ENCODE results near the gene CCN2.

CCN2 gene, protein sequence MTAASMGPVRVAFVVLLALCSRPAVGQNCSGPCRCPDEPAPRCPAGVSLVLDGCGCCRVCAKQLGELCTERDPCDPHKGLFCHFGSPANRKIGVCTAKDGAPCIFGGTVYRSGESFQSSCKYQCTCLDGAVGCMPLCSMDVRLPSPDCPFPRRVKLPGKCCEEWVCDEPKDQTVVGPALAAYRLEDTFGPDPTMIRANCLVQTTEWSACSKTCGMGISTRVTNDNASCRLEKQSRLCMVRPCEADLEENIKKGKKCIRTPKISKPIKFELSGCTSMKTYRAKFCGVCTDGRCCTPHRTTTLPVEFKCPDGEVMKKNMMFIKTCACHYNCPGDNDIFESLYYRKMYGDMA

DNA sequence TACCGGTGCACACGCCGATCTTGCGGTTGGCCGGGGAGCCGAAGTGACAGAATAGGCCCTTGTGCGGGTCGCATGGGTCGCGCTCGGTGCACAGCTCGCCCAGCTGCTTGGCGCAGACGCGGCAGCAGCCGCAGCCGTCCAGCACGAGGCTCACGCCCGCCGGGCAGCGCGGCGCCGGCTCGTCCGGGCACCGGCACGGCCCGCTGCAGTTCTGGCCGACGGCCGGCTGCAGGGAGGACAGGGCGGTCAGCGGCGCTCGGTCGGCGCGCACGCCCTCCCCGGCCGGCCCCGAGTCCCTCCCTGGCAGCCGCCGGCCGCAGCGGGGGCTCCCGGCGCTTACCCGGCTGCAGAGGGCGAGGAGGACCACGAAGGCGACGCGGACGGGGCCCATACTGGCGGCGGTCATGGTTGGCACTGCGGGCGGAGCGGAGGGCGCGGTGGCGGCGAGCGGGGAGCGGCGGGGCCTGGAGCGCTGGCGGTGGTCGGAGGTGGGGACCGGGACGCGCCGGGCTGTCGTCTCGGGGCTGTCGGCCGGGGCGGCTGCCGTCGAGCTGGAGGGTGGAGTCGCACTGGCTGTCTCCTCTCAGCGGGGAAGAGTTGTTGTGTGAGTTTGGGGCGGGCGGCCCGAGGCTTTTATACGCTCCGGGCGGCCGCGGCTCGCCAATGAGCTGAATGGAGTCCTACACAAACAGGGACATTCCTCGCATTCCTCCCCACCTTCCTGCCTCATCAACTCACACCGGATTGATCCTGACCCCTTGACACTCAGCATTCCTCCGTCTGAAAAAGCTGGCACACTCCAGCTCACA, at the start of gene CCN2:
Gene CCN2, minus strand, starts transcription at position 606 of the 809 bp plus-strand sequence. Its CDS starts 200 bp downstream, at position 406.
- DNase-seq (ENCODE audit: low read depth) = no peak

DNA sequence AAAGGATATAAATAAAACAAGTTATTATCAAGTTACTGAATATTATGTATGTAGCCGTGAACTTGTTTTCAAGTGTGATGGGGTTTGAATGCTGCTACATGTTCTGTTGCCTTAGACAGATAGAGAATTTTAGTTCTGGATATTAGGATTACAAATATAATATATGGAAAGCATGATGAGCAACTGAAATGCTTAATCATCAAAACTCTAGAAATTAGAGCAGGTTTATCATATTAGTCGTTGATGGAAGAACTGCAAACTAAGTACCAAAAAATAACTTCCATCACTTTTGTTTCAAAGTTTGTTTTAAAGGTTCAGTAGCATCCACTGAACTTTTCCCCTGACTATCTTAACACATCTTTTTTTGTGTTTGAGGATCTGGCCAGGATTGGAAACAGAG, 49.1 kb upstream of the CCN2 start:
- no peak for DNase-seq (ENCODE audit: low read depth)

DNA sequence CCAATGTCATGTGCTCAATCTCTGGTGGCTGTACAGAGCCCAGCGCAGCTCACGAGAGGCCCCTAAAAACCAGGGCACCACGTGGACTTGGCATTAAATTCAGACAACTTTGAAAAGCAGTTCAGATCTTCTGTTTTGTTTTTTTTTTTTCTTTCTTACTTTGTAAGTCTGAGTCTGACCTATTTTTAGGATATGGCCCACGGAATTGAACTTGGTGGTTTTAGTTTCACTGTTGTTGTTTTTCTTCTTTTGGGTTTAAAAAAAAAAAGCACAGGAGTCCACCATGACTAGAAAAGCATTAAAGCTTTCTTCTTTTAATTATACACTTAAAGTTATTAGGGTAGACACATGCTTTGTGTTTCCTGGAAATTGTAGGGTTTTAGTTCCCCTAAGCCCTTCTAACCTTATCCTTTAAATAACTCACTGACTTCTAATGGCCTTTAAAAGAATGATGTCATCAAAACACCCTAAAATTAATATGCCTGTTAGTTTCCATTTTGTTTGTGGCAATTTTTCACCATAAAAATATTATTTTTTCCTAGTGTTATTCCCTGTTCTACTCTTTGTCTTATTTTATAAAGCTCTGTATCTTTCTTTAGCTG, 48.5 kb upstream of the CCN2 start:
- no peak for DNase-seq (ENCODE audit: low read depth)

DNA sequence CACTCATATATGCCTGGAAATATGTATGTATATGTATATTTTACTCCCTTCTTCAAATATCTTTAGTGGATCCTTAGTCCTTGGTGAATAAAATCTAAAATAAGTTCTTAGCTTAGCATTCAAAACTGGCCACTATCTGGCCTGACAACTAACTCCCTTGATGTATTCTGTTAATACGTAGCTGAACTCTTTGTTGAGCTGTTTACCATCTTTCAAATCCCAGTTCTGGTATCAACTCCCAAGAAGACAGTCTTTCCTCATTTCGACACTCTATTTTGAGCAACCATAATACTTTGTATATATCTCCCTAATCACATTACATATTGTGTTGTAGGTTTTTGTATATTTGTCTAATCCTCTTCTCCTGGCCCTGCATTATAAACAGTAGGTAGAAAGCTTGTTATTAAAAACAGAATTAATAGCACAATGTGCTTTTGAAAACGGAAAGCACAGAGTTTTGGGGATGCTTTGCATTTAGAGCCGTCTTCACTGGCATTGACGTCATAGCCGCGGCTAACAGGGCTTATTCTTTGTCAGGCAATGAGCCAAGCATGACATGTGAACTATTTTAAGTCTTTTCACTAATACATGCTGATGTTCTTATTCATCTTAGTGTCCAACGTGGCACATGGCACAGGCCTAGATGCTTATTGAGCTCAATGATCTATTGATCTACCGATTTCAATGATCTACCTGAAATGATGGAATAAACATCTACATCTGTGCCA, 47.2 kb upstream of the CCN2 start:
- DNase-seq (ENCODE audit: low read depth) = no peak

DNA sequence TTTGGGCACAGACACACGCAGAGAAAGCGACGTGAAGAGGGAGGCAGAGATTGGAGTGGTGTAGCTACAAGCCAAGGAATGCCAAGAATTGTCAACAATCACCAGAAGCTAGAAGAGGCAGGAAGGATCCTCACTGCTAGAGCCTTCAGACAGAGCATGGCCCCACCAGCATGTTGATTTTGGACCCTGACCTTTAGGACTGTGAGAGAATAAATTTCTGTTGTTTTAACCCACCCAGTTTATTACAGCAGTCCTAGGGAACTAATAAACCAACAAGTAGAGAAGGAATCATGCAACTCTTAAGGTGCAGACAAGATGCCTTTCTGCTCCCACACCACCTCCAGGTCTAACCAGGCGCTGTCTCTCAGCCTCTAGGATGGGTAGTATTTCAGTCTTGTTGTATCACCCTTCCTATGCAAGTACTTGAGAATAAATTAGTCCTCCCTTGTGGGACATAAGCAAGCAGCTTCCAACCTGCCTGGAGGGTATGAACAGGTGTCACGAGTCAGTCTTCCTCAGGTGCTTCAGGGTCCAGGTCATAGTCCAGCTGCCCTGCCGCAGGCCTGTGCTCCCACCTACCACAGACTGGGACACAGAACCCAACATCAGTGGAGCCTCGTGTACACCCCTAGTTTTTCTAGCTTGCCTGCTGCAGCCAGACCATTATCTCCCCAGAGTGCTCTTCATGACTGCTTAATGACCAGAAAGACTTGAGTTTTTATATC, 46.4 kb upstream of the CCN2 start:
- no peak for DNase-seq (ENCODE audit: low read depth)

DNA sequence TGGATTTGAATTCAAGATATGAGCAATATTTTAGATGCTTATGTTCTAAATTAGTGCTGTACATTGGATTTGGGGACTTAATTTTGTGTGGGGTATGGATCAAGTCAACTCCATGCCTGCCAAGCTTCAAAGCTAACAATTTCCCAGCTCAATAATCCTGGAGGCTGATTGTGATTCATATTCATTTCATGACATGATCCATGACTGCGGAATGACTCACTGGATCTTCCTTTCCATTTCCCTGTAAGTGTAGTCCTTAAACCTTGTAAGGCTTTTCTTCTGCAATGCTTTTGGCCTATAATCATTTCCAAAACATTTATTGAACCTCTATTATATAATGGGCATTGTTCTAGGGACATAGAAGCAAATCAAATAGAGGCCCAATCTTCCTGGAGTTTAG, 44.7 kb upstream of the CCN2 start:
- no peak for DNase-seq (ENCODE audit: low read depth)

DNA sequence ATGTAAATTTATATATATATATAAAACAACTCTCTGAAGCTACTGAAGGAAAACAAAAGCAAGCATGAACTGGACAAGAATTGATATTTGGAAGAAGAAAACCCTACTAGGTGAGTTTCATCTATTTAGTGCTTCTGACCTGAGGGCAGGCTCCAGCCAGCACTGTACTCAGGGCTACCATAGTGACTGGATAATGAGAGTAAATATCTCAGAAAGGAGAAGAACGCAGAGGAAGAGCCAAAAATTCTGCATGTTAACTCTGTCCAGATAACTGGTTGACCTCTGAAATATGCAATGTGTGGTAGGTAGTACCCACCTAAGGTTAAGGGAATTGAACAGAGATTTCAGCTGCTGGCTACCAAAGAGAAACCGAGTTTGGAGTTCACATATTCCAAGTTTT, 41.4 kb upstream of the CCN2 start:
- no peak for DNase-seq (ENCODE audit: low read depth)

DNA sequence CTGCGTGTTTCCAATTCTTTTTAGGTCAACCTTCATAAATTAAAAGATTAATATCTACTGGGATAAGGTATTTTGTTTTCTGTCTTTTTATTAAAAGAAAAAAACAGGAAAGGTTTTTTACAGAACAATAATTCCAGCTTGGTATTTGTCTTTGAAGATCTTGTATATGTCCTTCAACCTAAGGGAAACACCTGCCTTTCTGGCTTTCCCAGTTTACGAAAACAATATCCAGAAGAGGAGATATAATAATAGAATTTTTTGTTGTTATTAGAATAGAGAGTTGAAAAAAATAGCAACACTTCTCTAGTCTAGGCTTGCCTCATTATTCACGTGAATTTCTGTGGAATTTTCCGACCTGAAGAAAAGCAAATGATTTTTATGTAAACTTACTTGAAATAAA, 37.9 kb upstream of the CCN2 start:
- DNase-seq (ENCODE audit: low read depth) = no peak

DNA sequence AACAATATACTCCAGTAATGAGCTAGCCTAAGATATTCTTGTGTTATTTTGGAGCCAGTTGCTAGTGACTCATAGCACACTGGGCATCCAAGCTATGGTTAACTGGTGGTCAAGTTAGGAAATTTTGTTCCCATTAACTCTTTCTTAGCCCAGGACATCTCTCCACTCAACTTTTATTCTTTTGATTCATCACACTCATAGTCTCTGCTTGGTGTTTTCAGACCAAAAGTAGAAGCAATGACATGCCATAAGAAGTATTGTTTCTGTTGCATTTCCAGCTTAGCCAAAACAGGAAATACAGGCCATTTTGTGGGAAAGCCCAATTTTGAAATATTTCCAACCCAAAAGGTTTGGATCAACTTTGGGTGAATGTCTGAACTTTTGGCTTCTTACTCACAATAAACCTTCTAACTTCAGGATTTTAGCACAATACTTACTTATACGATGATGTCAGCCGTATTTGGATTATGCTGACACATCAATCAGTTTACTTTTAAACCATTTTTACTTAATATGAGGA, 31.6 kb upstream of the CCN2 start:
- no peak for DNase-seq (ENCODE audit: low read depth)

DNA sequence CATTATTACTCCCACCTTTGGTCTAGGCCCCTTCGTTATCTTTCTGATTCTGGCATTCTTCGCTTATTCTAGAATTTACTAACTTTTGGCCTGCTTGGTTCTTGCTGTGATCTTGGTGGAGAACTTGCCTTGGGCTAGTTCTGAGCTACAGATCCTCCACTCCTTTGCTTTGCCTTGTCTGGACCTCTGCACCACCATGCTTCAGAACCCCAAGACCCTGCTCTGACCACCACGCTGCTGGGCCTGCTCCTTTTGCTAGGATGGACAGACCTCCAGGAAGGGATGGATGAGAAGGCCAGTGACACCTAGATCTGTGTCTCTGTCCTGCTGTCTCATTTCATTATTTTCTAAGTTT, 30.4 kb upstream of the CCN2 start:
- no peak for DNase-seq (ENCODE audit: low read depth)

DNA sequence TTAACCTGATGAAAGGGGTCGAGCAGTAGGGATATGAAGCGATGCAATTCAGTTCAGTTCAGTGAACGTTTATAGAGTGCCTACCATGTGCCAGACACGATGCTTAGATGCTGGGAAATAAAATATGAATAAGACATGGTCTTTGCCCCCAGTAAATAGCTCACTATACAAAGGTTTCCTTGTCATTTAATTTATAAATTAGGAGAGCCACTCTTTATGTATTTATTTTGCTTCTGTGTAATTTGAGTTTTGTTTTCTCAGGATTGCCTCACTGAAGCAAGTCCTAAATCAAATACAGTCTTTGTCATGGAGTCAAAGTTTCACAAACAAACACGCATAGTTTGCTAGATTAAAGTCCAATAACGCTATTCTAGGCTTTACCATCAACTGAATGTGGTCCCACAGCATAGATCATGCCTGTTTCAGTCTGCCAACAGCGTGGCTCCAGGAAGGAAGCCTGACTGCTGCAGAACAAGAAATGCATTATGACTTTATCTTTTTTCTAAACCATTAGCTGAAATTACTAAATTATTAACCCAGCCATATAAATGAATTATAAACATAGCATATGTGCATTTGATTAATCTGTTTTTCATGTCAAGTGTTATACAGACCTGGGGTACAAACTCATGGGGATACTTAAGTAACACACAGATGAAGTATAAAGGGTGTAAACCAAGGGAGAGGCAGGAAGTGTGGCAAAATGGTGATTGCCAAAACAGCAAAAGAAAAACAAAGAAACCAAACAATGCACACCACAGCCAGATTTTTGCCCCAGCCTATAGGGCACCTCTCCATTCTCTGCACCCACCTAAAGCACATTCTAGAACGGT, 29.8 kb upstream of the CCN2 start:
- no peak for DNase-seq (ENCODE audit: low read depth)

DNA sequence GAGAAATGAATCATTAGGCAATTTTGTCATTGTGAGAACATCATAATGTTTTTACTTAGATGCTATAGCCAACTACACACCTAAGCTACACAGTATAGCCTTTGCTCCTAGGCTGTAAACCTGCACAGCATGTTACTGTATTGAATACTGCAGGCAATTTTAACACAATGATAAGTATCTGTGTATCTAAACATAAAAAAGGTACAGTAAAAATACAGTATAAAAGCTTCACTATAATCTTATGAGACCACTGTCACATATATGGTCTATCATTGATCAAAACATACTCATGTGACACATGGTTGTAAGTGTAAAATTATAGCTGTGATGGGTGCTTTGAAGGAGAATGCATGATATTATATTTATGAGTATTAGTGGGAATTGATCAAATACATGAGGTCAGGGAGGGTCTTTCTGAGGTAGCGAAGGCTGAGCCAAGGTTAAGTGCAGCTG, 29.2 kb upstream of the CCN2 start:
- DNase-seq (ENCODE audit: low read depth) = no peak

DNA sequence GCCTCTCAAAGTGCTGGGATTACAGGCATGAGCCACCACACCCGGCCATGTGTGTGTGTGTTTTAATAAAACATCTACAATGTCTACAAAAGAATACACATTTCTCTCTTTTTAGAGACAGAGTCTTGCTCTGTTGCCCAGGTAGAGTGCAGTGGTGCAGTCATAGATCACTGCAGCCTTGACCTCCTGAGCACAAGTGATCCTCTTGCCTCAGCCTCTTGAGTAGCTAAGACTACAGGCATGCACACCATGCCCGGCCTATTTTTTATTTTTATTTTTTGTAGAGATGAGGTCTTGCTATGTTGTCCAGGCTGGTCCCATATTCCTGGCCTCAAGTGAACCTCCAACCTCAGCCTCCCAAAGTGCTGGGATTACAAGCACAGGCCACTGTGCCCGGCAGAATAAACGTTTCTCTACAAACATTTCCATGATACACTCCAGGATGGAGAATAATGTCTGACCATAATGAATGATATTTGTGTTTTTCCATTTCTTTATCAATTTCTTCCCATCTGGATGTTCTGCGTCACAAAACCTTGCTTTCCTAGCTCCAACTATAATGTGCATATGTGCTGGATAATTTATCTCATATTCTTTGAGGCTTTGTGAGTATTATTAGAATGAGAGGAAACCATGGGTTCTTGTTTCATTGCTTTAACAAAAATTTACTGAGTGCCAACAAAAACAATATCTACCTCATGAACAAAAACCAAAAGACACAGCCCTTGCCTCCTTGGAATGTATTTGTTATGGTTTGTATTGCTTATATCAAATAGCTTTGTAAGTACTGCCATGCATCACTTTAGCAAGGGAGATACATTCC, 28.6 kb upstream of the CCN2 start:
- no peak for DNase-seq (ENCODE audit: low read depth)

DNA sequence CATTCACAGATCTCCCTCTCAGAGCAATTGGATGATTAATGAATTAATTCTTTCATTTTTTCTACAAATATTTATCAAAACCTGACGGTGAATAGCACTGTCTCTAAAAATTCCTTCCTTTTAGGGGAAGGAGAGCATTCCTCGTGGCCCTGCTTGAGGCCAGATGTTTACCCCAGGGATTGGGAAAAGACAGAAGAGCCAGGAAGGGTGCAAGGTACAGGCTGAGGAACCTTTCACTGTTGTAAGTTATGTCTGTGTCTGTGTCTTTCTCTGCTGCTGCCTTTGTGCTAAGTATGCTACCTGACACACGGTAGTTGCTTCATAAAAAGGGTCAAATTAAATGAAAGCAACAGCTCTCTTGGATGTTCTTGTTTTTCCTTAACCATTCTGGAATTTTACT, 27.4 kb upstream of the CCN2 start:
- no peak for DNase-seq (ENCODE audit: low read depth)

DNA sequence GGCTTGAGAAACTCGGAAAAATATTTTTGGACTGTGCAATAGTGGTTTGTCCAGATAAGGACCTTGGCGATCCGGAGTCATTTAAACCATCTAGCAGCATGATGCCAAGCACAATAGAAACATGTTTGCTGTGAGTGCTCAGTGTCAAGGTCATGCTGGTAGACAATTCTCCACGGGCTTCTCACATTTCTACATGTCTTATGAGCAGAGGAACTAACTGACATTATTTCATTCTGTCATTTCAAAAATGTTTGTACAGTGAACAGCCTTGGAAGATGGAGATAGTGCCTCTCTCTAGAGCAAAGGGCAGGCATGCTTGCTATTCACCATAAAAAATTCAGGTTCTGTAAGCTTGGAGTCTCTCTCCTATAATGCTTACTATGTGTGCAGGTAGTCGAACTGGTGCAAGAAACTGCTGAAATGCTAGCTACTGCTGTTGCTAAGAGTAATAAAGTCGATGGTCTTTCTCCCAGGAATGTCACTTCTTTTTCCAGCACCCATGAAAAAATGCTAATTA, 25.4 kb upstream of the CCN2 start:
- DNase-seq (ENCODE audit: low read depth) = no peak

DNA sequence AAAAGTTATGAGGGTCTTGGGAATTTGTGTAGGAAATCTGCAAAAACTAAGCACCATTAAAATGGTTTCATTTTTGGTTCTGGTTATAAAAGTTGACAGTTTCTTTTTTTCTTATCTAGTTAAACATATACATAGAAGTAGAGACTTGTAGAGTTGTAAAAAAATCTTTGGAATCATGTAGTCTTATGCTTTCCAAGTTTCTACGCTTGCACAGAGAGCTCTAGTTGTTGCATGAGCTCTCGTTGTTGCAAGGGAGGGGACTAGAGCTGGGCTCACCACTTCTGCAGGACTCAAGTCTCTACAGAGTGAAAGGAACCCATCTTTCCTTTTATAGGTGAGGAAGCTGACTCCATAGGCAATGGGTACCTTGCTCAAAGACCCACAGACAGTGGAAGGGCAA, 21.6 kb upstream of the CCN2 start:
- DNase-seq (ENCODE audit: low read depth) = no peak

DNA sequence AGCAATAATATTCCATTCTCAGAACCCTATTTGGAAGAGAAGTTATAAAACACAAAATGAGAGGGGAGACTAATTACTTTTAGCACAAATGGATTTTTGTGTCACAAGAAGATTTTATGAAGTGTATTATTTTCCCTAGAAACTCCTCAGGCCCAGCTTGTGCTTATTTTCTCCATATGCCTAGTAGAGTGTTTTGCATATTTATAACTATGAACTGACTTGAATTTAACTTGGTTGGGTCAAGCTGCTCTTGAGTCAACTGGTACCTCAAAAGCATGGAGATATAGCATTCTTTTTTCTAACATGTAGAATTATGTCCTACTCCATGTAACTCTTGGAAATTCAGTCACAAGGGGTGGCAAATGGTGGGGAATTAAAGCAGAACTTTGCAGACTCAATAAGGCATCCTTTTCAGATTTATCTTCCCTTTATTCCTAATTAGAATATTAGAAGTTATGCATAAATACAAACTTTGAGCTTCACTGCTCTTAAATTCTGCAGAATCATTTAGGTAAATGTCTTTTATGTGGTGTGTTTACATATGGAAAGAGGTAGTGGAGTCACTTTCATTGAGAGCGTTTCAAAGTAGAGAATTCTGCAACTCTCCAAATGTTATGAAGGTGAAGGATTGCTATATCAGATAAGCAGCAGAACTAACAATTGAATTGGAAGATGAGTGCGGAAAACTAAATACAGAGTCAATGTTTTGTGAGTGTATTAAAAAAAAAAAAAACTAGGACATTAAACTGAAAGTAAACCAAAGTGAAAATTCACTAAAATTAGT, 19.1 kb upstream of the CCN2 start:
- DNase-seq (ENCODE audit: low read depth) = no peak

DNA sequence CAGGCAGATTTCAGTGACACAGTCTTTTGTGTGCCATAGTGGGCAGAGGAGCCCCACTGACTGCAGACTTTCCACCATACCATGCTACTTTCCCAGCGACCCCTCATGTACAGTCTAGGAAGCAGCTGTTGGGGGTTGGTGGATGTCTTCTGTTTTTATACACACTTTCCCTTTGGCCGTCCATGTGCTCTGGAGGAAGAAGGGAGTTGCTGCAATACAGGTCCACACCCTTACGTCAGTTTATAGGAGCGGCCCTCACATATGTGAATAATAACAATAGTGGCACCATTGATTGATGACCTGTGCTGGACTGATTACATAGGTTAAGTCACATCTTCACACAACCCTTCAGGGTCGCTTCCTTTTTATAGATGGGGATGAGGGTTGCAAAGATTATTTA, 17.5 kb upstream of the CCN2 start:
- DNase-seq (ENCODE audit: low read depth) = no peak

DNA sequence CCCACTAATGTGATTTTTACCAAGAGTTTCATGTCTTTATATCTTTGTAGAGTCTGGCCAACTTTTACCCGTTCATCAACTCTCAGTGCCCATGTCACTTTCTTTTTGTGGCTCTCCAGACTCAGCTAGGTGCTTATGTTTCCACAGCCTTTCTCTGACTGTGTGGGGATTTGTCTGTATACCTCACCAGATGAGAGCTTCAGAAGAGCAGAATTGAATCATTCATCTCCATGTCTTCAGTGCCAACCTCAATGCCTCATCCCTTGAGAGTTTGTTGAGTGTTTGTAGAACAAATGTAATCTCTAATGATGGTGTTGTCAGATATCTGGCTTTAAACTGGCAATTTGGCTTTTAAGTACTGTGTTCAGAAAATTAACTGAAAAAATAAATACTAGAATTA, 16.8 kb upstream of the CCN2 start:
- DNase-seq (ENCODE audit: low read depth) = no peak

Data from stimulated activated CD8-positive, alpha-beta memory T cell treated with anti-CD3 and anti-CD28 coated beads, Interleukin-15, amount 100 ng/mL, for 1 hour (primary cell).